Kidney epithelial cell (primary cell): ENCODE results near the gene CDCP1. TPM values are rescaled to one million over a fixed set of nuclear protein-coding genes. Genes with fewer than 3 reads are reported as not detected.

ENCODE experiments used
- DNase-seq: peaks from one replicate; pipeline ENCODE4 v3.0.0-alpha.2; 2010; ENCODE audit warnings: low read depth
- H3K27me3 ChIP-seq: 2 replicates; pipeline ENCODE4 v1.6.0; 2011; ENCODE audit warnings: low read length; ENCODE audit not compliant: control insufficient read depth, insufficient read depth
- H3K36me3 ChIP-seq: 2 replicates; pipeline ENCODE4 v1.5.1; 2011; ENCODE audit warnings: low read length; ENCODE audit not compliant: control insufficient read depth, insufficient read depth
- H3K4me3 ChIP-seq: 2 replicates; pipeline ENCODE4 v1.5.1; 2011; ENCODE audit warnings: low read depth, mild to moderate bottlenecking, control low read depth, low read length
- CTCF ChIP-seq: IDR thresholded peaks from 2 replicates; pipeline ENCODE4 v1.5.1; 2011; ENCODE audit warnings: mild to moderate bottlenecking, moderate library complexity, low read length, control low read depth, inconsistent platforms; ENCODE audit not compliant: insufficient read depth, poor library complexity, severe bottlenecking
- total RNA-seq: library from RNA; depleted of rRNA; stranded (reverse); fragments of >200 nt; gene quantifications from 2 replicates; pipeline ENCODE4 v1.2.3, GENCODE V29; 2015

The CDCP1 gene
- total RNA-seq, 1 donor from 2014 or later, result 82.0 TPM

GRCh38 chr3:45059132-45059531 lies 87.0 kb downstream of the CDCP1 start:
- DNase-seq, result no peak

GRCh38 chr3:45057557-45057956 lies 88.6 kb downstream of the CDCP1 start:
- TF ChIP-seq CTCF, result no peak
- no peak for DNase-seq
- Histone ChIP-seq H3K27me3 (no peaks in the 10 kb centered on the region), H3K36me3 (no peaks in the 10 kb centered on the region), H3K4me3 (no peak overlapping the region)

More at GRCh38 chr3:45059132-45059531, 87.0 kb downstream of the CDCP1 start:
- H3K36me3 ChIP-seq, result no peaks in the 10 kb centered on the region
- no peaks in the 10 kb centered on the region for H3K27me3 ChIP-seq
- no peak for TF ChIP-seq CTCF
- H3K4me3 ChIP-seq, result no peak overlapping the region

GRCh38 chr3:45056608-45057301 lies 89.4 kb downstream of the CDCP1 start:
- TF ChIP-seq CTCF, result no peak
- DNase-seq, result no peak
- Histone ChIP-seq H3K4me3 (no peak overlapping the region), H3K36me3 (no peaks in the 10 kb centered on the region), H3K27me3 (no peaks in the 10 kb centered on the region)

GRCh38 chr3:45055411-45056143 lies 90.6 kb downstream of the CDCP1 start:
- DNase-seq, result no peak
- no peaks in the 10 kb centered on the region for H3K36me3 ChIP-seq
- no peaks in the 10 kb centered on the region for H3K27me3 ChIP-seq
- no peak overlapping the region for H3K4me3 ChIP-seq
- no peak for TF ChIP-seq CTCF

- TF ChIP-seq CTCF, result no peak
- H3K36me3 ChIP-seq, result no peaks in the 10 kb centered on the region
- H3K27me3 ChIP-seq, result no peaks in the 10 kb centered on the region
- no peak overlapping the region for H3K4me3 ChIP-seq
- no peak for DNase-seq
Measured at GRCh38 chr3:45055032-45055410, 91.2 kb downstream of the CDCP1 start.
